IPS-NIHi7 (cell line): ENCODE data around the gene MEAK7.

Experiments used
- DNase-seq: peaks from one replicate; pipeline ENCODE4 v3.0.0; 2012; ENCODE audit warnings: mixed read lengths; ENCODE audit errors: extremely low spot score

The MEAK7 gene

DNA sequence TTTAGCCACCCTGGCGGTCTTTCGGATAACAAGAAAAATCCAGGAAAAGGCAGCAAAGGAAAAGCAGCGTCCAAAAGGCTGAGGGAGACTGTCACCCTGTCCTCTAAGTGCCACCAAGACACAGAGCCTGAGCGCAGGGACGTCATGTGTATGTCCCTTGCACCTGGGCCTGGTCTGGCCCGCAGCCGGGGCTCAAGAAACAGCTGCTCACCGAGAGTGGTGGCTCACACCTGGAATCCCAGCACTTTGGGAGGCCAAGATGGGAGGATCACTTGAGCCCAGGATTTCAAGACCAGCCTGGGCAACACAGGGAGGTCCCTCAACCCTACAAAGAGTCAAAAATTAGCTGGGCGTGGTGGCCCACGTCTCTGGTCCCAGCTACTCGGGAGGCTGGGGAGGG, 9.2 kb upstream of the MEAK7 start:
- no peak for DNase-seq

DNA sequence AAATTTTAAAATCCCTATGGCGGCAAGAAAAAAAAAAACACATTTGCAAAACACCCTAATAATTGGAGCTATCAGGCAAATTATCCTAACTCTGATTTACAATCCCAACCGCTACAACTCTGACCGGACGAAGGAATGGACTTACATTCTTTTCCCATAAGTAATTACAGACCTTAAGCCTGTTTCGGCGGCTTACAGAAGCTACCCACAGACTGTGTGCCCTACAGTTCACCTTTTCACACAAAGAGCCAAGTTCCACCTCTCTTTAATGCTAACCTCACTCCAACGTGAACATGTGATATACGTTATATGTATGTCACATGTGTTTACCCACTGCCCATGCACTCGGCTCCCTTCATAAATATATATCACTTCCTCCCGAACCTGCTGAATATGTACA, 8.7 kb upstream of the MEAK7 start:
- DNase-seq = no peak

DNA sequence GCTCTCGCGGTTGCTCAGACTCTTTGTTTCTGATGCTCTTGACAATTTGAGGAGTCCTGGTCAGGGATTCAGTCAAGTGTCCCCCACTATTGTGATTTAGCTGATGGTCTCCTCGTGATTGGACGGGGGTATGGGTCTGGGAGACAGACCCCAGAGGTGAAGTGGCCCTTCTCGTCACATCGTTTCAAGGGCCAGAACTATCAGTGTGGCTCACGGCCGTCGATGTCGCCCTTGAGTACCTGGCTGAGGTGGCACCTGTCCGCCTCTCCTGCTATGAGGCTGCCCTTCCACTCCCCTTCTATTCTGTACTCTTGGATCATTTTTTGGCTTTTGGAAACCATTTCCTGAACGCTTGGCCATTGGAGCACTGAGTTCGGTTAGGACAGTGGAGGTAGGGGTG, 7.4 kb upstream of the MEAK7 start:
- DNase-seq = no peak

DNA sequence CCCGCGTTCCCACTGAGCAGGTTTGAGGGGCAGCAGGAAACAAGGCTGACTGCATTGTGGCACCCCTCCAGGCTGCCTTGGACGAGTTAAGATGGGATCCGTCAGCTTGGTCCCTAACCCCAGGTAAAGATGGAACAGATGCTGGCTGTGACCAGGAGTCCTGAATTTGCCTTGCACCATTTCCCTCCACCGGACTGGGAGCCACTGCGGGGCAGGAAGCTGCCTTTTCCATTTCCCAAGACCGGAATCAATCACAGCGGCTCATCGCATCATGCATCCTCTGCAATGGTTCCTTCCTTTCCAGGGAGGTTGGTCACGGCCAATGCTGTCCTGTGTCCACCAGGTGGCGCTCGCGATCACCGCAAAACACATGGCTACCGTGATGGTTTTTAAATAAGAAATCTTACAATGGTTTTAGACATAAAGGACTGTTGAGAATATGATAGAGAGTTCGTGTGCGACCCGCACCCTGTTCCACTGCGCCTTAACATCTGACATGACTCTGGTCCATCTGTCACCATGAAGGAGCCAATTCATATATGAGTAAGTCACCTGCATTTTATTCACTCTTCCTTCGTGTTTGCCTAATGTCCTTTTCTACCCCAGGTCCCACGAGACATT, 6.8 kb upstream of the MEAK7 start:
- peak; percentile 74 for DNase-seq

DNA sequence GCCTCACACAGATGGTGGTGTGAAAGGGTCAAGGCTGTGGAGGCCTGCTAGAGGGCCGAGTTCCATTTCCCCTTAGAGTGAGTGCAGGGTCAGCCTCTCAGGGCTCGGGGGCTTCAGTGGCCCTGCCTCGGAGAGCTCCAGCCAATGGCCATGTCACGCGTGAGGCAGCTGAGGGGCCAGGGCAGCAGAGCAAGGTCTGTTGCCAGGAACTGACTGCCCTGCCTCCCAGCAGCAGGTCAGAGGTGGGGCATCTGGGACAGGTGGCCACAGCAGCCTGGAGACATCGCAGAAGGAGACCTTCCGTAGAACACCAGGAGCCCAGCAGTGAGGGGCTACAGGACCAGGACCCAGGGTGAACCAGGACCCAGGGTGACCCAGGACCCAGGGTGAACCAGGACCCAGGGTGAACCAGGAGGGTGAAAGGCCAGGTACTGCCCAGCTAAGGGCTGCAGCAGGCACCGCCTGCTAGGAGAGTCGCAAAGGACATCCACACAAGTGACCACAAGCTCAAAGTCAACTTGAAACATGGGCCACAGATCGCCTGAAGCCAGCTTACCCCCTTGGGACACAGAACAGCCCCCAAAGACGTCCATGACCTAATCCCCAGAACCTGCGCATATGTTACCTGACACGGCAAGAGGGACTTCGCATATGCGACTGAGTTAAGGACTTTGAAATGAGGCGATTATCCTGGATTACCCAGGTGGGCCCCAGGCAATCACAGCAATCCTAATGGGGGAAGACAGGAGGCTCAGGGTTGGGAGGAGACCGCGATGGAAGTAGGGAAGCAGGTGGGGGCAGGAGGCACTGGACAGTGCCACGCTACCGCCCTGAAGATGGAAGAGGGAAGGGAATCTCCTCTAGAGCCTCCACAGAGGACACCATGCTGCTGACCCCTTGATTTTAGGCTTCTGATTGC, 4.8 kb upstream of the MEAK7 start:
- no peak for DNase-seq

DNA sequence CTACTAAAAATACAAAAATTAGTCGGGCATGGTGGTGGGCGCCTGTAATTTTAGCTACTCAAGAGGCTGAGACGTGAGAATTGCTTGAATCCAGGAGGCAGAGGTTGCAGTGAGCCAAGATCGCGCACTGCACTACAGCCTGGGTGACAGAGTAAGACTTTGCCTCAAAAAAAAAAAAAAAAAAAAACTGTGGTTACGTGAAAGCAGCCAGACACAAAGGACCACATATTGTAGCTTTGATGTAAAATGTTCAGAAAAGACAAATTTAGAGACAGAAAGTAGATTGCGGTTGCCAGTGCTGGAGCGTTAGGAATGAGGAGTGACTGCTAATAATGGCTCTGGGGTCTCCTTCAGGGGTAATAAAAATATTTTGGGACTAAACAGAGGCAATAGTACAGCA, 4.0 kb upstream of the MEAK7 start:
- no peak for DNase-seq

DNA sequence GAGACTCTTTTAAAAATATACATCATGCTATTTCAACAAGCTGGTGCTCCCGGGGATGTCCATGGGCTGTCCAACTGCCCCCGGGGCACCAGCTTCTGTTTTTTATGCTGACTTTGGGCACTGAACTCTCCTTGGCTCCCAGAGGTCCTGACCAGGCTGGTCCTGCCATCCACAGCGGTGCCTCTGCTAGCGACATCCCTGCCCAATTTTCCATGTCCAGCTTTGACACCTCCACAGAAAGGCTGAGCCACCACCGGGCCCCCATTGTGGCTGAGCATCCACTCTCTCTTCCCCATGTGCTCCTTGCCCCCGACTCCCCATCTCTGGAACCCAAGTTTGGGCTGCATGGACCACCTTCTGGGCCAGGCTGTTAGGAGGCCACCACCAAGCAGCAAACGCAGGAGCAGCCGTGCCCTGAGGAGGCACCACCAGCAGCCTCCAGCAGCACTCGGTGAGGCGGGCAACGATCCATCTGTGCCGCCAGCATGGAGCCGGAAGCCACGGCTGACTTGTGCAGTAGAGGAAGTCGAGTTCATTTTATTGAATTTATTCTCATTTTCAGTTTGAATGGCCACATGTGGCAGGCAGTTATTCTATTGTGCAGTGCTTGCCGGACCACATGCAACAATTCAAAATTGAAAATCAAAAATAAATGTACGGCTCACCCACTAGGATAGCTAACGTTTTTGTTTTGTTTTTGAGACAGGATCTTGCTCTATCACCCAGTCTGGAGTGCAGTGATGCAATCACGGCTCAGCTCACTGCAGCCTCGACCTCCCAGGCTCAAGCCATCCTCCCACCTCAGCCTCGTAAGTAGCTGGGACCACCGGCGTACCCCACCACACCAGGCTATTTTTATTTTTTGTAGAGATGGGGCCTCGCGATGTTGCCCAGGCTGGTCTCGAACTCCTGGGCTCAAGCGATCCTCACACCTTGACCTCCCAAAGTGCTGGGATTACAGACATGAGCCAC, 2.8 kb upstream of the MEAK7 start:
- DNase-seq = no peak

DNA sequence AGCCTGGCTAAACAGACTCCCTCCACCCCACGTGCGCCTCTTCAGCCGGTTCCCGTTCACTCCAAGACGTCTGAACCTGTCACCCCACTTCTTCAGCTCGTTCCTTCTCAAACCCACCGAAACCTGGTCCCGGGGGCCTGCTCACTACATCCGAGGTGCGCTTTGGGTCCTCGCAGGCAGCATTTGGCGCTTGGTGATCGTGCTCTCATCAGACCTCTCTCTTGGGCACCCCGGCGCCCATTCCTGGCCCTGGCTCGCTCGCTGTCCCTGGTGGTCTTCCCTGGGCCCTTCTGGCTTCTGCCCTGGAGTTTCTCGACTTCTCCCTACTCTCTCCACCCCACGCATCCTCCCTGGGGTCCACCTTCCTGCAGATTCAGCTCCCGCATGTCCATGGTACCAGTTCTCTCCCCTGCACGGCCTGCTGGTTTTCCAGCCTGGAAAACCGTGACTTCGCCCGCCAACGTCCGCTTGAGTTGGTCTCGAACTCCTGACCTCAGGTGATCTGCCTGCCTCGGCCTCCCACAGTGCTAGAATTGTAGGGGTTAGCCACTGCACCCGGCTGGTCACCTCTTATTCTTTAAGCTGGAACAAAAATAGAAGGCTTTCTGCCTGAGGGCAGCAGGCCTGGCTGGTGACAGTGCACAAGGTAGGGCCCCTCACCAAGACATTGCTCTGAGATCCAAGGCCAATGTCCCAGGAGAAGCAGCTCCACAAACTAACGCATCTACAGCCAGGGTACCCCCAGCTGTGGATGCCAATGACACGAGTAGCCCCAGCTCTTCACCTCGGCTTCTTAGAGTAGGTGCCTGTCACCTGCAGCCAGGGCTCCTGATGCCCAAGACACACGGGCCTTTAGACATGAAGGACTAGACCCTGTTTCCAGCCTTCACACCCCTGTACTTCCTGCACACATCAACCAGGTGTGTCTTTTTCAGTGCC, 1.1 kb upstream of the MEAK7 start:
- DNase-seq = no peak

DNA sequence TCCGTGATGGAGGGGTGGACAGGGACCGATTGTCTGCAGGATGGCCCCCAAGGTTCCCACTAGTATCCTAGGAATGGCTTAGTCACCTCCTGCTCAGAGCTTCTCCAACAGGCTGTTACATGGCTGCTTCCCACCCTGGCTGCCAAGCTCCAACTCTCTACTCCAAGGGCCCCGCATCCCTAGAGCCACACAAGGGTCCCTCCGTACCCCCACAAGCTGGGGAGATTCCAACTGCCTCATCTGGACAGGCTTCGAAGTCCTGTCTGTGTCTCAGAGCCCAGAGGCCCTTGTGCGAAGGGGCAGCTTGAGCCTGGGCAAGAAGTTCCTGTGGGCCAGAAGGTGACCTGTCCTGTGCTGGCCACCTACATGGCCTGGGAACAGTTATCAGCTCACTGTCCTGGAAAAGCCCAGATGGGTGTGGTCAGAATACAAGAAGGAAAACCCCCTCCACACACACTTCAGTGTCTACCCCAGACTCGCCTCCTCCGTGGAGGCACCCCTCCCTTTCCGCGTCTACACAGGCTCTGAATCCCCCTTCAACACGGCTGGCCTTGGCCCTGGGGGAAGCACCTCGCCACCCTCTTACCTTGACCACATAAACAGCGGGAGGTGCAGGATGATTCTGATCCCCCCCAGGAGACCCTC, 586 bp downstream of the MEAK7 start:
- DNase-seq = no peak

DNA sequence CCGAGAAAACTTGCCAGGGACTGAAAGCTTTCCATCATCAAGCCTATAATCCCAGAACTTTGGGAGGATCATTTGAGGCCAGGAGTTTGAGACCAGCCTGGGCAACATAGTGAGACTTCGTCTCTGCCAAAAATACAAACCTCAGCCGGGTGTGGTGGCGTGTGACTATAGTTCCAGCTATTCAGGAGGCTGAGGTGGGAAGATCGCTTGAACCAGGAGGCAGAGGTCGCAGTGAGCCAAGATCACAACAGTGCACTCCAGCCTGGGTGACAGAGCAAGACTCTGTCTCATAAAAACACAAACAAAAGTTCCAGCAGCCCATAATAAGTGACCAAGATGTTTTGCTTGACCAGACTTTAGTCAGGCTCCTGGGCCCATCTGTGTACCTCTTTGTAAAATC, 1.9 kb downstream of the MEAK7 start:
- DNase-seq = no peak

DNA sequence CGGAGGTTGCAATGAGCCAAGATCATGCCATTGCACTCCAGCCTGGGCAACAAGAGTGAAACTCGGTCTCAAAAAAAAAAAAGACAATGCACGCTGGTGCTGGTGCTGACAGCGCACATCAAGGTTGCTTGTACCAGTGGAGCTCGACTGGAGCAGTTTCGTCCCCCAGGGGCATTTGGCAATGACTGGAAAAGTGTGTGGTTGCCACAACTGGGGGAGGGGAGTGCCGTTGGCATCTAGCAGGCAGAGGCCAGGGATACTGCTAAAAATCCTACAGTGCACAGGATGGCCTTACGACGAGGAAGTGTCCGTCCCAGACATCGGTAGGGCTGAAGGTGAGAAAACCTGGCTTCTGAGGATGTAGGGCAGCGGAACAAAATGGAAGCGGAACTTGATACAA, 2.4 kb downstream of the MEAK7 start:
- DNase-seq = no peak

DNA sequence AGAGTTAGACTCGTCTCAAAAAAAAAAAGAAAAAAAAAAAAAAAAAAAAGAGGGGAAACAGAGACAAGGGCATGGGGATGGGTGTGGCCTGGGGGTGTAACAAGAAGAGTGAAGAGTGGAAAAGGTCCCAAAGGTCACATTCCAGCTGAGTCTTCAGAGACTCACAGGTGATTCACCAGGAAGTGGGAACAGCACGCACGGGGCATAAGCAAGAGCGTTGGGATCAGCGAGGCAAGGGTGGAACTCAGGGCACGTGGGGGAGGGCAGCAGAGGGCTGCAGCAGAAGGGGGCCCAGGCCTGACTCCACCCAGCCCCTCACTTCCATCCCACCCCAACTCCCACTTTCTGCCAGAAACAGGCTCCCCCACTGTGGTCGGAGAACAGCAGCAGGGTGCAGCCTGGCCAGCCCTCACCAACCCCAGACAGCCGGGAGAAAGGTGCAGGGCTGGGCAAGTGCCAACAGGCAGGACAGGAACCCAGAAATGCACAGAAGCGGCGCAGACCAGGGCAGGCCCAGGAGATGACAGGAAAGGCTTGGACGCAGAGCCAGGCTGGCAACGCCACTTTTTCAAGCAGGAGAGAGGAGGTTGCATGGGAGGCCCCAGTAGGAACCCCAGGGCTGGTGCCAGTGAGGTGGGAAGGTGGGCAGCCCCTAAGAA, 3.3 kb downstream of the MEAK7 start:
- no peak for DNase-seq

DNA sequence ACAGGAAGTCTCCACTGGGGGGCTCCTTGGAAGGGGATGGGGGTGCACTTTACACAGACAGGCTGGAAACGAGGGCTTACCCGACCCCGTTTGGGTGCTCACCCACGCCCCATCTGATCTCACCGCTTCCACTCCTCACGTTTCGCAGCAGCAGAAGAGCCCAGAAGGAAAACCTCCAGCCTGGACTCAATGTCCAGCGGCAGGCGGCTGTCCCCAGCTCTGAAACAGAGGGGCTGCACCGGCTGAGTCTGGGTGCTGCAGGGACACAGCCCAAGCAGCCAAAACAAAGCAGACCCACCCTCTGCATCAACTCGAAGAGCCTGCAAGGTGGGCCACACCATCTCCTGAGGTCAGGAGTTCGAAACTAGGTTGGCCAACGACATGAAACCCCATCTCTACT, 3.9 kb downstream of the MEAK7 start:
- DNase-seq = no peak

DNA sequence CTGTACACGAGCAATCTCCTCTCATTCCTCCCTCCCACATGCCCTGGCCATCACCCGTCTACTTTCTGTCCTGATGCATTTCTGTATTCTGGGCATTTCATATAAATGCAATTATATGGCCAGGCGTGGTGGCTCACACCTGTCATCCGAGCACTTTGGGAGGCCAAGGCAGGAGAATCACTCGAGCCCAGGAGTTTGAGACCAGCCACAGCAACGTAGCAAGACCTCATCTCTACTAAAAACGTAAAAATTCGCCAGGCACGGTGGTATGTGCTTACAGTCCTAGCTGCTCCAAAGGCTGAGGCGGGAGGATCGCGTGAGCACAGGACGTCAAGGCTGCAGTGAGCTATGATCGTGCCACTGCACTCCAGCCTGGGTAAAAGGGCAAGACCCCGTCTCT, 4.8 kb downstream of the MEAK7 start:
- DNase-seq = no peak

DNA sequence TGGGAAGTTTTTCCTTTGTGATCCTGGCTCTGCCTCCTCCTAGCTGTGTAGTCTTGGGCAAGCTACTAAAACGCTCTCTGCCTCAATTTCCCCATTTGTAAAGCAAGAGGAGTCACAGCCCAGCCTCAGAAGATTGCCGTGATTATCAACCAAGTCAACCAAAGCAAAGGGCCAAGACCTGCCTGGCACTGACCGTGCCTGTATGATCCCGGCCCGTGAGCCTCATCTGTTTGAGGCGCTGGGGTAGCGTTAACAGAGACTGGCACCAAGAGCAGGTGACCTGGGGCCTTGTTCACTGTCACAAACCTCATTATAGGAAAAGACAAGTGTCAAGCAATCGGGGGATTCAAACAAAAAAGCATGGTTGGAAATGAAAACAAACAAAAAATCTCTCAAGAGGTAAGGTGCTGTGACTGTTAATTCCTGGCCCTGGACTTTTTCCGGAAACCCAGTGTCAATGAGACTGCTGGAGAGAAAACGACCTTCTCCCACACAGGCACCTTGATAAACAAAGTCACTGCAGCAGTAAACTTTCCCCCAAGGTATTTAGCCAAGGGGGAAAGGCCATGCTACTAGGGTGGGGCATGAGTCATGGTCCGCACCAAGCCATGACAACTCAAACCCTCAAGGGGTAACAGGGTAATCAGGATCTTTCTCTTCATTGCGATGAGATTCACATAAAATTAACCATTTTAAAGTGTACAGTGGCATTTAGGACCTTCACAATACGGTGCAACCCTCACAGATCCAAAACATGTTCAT, 5.4 kb downstream of the MEAK7 start:
- no peak for DNase-seq

DNA sequence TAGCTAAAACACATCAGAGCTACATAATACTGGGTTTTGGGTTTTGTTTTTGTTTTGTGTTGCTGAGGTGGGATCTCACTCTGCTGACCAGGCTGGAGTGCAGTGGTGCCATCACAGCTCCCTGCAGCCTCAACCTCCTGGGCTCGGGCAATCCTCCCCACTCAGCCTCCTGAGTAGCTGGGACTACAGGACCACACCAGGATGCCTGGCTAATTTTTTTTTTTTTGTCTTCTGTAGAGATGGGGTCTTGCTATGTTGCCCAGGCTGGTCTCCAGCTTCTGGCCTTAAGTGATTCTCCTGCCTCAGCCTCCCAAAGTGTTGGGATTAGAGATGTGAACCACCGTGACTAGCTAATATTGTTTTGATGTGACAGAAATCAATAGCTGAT, 6.2 kb downstream of the MEAK7 start:
- DNase-seq = no peak

DNA sequence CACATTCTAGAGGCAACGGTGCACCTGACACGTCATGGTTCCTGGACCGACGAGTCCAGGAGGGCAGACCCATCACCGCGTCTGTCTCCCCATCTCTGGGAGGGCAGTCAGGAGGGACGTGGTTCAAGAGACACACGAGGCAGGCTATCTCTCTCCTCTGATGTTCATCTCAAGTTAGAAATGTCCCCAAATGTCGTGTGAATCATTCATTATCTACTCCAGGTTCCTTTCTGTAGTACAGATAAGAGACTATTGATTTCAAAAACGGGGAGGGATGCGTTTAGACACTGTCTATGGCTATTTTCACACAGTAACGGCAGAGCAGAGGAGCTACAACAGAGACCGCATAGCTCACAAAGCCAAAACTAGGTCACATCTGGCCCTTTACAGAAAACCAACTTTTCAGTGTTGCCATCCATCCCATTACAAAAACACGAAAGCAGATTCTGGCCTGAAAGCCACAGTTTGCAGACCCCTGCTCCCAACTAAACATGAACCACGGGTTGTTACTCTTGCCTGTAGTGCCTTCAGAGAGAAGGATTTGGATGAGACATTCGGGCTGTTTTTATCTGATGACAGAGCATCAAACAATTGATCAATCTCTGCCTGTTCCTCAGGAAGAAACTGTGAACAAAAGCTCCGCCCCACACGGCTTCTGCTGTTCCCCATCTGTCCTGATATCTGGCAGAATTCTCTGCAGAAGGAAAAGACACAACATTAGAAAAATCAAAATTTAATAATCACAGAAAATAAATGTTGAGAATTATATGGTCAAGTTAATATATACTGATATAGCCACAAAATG, 6.8 kb downstream of the MEAK7 start:
- no peak for DNase-seq

DNA sequence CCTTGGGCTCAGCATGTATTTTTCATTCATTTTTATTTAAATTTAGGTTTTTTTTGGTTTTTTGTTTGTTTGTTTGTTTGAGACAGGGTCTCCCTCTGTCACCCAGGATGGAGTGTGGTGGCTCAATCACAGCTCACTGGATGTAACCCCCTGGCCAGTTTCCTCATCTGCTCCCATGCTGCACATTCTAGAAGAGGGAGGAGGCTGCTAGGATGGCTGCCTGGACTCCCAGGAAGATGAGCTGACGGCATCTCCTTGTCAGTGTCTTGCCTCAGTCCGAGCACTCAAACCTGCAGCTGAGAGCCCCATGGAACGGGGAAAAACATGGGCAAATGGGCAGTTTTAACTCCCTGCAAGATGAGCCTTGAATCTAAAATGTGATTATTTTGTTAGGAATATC, 7.5 kb downstream of the MEAK7 start:
- DNase-seq = no peak

DNA sequence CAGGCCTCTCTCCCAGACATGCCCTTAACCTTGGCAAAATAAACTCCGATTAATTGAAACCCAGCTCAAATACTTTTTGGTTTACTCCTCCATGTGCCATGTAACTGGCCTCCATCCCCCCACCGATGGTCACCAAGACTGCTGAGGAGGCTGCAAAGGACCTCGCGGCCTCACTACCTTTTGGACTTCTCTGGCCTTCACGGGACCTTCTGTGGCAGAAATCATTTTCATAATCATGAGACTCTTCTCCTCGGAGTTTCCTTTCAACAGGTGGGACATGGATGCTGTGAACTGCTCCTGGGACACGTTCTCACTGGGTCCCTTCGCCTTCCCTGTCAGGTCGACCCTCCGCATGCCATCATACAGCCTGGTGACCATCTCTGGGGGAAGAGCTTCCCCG, 9.0 kb downstream of the MEAK7 start:
- no peak for DNase-seq
